HG03354 (cell line): Measurements from ENCODE around the gene RNF157.
"Not testable (repeated sequence)": the region's sequence is repeated elsewhere in the genome, so short reads cannot be mapped to it uniquely, and the experiment has no call there.

Source experiments
- ATAC-seq: cut with Tn5 transposase; IDR thresholded peaks from one replicate; pipeline ENCODE4 v1.9.1; 2021; ENCODE audit warnings: mild to moderate bottlenecking; ENCODE audit not compliant: unreplicated experiment, poor library complexity, severe bottlenecking

The RNF157 gene

DNA sequence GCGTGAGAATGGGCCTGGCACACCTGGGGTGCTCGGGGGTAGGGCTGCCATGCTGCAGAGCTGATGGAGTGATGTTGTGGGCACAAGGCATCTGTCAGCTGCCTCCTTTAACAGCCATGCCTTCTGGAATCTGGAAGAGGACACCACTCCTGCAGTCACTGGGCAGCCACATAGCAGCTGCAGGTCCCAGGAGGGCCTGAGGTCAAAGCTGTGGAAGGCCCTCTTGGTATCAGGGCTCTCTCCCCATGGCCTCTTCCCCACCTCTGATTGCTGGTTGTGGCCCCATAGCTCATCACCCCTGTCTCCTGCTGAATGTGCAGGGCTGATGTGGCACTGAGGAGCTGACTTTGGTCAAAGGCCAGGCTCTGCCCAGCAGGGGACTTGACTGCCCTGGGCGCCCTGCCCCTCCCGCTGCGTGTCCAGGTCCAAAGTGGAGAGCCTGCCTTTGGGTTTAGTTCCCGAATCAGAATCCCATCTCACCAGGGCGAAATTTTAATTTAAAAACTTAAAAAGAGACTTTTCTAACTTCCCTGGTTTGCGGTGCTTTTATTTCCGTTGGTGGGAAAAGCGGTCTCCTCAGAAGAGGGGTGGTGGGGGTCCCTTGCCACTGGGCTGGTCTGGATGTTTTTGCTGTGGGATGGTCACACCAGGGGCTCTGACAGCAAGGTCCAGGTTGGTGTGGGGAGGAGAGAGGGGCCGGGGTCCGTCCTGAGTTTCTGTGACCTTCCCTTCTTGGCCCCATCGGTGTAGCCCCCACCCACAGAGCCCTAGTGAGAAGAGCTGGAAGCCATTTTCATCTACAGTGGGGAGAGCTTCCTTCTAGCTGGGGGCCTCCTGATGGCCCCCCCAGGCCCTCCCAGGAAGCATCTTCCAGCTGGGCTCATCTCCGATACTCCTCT is 30.7 kb upstream of the RNF157 start:
- no peak for ATAC-seq

DNA sequence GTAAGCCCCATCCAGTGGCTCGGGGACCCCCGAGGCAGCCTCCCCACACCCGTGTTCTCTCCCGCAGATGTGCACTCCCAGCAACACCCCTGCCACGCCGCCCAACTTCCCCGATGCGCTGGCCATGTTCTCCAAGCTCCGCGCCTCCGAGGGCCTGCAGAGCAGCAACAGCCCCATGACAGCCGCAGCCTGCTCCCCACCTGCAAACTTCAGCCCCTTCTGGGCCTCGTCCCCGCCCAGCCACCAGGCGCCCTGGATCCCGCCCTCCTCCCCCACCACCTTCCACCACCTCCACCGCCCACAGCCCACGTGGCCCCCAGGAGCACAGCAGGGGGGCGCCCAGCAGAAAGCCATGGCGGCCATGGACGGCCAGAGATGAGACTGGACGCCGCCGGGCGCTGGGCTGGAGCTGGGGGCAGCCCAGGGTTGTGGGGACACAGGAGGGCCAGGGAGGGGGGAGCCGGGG is 29.9 kb upstream of the RNF157 start:
- ATAC-seq = no peak

DNA sequence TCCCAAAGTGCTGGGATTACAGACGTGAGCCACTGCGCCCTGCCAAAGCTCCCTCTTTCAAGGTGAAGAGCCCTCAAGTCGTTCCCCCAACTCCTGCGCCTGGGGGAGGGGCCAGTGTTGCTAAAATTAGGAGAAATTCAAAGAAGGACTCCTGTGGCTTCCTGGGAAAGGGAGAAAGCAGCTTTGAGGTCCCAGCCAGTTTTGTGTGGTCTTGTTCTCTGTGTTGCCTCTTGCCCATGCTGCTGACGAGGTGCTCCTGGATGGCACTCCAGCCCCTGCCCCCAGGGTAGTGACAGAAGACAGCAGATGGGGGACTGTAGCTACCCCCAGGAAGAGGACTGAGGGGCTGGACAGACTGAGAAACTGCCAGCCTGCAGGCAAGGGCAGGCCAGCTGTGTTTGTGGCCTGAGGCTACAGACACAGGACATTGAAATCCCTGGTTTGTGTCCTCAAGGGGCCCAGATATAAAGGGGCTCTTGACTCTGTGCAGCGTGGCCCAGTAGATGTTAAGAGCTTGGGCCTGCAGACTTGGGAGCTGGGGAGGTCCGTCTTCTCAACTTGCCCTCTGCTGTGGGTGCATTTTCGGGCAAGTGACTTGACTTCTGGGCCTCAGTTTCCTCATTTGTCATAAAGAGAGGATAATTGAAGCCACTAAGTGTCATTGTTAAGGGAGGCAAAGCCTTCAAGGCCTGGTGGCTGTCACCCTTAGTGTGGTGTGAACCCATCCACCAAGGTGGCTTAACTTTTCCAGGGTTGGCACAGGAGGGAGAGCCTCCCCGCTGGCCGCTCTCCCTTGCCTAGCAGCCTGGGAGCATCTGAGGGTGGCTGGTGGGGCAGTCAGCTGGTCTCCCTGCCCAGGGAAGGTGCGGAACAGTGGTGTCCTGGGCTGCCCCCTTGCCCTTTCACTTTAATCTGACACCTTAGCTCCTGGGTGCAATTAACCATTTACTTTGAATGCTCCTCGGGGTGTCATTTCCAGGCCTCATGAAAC is 29.0 kb upstream of the RNF157 start:
- ATAC-seq = no peak

DNA sequence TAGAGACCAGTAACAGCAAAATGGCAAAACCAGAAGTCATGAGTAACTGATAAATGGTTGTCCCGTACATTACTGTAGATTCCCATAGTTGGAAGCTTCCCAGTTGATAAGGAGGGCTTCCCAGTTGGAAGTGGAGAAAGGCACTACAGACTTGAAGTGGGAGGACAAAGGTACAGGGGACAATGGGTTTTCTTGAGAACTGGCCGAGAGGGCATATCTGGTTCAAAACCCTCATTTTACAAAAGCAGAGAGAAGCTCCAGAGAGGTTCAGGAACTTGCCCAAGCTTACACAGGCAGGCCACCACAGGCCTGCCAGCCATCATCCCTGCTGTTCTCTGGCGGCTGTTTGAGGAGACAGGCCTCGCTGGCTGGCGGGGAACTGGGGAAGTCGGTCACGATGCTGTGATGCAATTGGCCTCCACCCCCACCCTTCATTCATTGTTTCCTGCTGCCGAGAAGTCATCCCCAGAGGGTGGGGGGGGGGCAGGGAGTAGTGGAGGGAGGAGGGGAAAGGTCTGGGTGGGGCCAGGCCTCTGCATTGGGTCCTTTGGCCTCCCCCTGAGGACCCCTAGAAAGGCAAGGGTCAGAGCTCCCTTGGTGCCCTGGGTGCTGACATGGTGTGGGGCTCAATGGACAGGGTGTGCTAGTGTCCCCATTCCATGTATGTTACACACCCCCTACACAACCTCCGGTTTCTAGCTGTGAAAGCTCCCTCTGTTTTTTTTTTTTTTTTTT is 27.9 kb upstream of the RNF157 start:
- ATAC-seq = no peak

DNA sequence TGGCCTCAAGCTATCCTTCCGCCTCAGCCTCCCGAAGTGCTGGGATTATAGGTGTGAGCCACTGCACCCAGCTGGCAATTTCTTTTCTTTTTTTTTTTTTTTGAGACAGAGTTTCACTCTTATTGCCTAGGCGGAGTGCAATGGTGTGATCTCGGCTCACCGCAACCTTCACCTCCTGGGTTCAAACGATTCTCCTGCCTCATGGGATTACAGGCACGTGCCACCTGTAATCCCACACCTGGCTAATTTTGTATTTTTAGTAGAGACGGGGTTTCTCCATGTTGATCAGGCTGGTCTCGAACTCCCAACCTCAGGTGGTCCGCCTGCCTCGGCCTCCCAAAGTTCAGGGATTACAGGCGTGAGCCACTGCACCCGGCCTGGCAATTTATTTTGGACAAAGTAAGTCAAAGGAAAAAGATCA is 27.3 kb upstream of the RNF157 start:
- not testable (repeated sequence) for ATAC-seq

DNA sequence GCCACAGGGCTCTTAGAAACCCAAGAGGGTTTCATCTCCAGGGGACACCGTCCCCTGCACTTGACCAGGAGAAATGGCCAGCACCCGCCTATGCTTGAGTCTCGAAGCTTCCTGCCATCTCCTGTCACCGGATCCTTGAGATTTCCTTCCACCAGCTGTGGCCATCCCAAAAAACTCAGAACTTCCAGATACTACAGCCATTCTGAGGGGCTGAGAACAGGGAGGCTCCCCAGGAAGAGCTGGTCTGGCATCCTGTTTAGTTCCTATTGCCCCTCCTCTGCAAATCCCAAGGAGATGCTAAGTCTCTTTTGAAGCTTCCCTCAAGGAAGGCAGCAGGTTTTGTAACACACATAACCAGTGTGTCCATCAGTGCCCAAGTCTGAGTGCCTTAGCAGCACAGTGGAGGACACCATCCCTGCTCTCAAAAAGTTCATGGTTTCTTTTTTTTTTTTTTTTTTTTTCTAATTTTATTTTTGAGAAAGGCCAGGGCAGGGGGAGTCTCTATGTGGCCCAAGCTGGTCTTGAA is 26.8 kb upstream of the RNF157 start:
- no peak for ATAC-seq

DNA sequence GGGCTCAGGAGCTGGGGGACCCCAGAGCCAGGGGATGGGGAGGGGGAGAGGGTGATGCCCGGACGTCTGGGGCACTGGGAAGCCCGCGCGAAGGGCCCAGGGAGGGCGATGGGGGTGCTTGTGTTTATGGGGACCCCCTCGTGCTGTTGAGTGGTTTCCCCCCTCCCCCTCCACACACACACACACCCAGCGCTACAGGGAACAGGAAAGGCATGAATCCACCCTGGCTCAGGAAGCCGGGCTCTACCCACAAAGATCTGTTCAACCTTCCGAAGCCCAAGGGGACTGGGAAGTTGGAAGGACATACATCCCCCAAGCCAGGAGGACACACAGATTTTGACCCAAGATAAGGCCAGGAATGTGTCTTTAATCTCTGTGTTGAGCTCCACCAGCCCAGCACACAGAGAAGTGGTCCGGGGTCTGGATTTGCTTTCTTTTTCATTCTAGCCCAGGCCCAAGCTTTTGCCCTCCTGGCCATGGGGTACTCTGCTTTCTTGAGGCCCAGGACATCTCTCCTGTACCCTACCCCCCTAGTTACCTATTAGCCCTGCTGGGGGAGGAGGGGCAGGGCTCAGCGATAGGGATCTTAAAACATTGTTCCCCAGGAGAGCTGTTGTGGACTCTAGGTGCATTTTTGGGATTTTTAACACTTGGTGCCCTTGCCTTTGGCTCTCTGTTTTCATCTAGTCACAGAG is 26.1 kb upstream of the RNF157 start:
- ATAC-seq = no peak

DNA sequence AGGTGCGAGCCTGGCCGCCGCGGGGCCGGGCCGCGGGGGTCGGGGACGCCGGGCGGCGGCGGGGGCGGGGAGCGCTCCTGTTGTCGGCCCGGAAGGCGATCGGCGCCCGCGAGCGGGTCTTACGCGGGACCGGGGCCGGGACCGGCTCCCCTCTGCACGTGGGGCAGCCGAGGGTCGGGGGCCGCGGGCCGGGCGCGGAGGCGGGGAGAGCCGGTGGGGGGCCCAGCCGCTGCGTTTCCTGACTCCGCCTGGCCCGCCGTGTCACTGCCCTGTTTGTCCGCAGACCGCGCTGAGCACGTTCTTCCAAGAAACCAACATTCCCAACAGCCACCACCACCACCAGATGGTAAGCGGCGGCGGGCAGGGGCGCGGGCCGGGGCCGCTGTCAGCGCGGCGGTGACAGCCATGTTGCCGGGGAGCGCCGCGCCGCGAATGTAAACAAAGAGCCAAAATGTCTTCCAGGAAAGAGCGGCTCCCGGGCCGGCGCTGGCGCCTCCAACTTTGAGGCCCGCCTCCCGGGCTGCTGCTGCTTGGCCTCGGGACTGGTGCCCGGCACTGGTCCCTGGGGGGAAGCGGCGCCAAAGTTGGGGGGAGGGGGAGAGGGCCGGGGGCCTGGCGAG is 25.4 kb upstream of the RNF157 start:
- ATAC-seq = no peak

DNA sequence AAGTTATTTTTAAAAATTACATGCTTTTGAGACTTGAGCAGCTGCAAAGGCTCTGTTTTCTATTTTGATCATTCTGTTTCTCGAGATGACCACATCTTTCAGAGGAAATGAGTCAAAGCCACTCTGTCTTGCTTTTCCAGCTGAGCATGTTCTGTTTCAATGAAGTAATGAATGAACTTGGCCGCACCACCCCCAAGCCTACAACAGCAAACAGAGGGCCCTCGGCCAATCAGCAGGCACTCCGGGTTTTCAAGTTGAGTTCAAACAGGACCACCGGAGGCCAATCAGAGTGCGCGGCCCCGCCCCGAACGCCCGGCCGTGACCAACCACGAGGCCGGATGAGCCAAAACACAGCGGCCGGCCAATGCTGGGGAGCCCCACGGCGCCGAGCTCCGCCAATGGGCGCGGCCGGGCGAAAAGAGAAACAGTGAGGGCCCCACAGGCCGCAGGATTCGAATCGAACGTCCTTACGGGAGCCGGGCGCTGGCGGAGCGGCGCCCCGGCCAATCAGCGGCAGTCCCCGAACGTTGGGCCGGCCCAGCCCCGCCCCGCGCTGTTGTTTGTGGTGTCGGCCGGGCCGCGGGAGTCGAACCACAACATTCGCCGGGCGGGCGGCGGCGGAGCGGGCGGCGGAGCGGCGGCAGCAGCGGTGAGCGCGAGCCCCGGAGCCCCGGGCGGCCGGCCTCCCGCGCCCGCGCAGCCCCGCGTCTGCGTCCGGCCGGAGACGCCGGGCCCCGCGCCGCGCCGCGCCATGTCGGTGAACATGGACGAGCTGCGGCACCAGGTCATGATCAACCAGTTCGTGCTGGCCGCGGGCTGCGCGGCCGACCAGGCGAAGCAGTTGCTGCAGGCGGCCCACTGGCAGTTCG is 24.7 kb upstream of the RNF157 start, which contains the start of gene UBALD2:
Gene UBALD2, plus strand, starts transcription at position 594 of the 869 bp plus-strand sequence. Its CDS starts 158 bp downstream, at position 752.
- peak; percentile 74 for ATAC-seq

DNA sequence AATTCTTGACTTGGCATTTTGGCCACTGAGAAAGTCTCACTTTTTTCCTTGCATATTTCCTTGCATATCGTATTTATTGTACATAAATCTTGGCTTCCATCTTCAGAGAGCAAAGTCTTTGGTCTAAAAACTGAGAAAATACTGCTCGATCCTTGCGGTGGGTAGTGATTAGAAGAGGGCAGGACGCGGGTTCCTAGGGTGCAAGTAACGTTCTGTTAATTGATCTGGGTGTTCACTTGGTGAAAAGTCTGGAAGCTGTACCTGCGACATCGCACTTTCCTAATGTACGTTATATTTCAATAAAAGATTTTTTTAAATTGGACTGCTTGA is 24.1 kb upstream of the RNF157 start:
- no peak for ATAC-seq

DNA sequence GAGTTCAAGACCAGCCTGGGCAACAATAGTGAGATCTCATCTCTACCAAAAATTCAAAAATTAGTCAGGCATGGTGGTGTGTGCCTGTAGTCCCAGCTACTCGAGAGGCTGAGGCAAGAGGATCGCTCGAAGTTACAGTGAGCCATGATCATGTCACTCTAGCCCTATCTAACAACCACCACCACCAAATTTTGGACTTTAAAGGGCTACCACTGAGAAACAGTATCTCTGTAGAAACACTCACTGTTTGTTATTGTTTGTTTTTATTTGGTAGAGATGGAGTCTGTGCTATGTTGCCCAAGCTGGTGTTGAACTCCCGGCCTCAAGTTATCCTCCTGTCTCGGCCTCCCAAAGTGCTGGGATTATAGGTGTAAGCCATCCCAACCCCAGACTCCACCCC is 23.6 kb upstream of the RNF157 start:
- ATAC-seq = no peak

DNA sequence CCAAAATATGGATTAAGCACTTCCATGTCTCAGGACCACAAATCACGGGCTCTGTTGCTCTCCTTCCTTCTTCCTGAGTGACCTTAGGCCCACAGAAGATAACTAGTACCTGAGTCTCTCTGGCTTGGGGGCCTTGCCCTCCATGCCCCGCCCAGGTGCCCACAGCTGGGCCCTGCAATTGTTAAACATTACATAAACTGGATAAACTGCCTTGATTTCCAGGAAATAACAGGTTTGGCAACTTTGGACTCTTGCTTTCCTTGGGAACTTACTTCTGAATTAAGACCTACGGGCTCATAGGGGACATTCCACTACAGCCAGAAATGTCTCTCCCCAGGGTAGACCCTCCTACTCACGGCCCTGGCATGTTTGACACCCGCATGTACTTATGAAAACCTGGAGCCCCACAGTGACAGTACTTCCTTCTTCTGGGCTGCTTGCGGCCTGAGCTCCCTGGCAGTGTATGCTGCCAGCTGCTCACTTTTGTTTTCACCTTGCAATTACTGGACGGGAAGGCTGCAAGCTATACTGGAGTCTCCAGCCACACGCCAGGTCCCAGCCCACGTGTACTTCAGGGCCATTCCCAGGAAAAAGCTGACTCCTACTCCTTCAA is 22.5 kb upstream of the RNF157 start:
- ATAC-seq = no peak

DNA sequence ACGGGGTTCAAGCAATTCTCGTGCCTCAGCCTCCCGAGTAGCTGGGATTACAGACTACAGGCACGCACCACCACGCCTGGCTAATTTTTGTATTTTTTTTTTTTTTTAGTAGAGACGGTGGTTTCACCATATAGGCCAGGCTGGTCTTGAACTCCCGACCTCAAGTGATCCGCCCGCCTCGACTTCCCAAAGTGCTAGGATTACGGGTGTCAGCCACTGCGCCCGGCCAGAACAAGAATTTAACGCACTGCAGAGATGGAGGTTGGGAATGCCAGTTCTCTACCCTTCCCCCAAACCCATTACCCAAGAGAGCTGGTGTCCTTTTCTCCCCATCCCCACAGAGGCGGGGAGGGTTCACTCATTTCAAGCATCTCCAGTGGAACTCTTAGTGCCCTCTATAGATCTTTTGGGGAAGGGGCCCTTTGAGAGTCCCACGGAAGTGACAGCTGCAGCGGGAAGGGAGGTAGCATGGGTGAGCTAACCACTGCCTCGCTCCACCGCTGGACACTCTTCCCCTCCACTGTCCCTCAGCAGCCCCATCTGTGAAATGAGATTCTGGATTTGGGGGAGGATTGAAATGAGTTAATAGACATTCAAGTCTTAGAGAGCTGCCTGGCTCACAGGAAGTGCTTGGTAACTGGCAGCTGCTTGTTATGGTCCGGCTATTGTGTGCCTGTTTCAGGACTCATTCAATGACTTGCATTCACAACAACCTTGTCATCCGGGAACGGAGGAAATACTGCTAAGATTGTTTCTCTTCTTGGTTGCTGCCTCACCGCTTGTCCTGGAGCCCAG is 21.3 kb upstream of the RNF157 start:
- ATAC-seq = no peak

DNA sequence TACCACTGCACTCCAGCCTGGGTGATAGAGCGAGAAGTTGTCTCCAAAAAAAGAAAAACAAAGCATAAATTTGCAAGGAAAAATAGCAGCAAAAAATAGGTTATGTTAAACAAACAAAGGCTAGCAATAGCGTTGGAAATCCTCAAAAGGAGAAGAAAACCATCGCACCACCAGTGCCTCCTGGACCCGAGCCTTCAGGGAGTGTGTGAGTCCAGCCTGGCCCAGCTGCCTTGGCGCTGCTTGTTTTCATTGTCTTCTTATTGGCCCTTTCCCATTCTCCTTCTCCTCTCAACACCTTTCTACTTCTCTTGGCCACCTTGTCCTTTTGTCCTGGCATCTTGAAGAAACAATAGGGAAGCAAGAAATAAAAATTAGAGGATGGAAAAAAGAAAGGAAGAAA is 20.4 kb upstream of the RNF157 start:
- ATAC-seq = no peak

DNA sequence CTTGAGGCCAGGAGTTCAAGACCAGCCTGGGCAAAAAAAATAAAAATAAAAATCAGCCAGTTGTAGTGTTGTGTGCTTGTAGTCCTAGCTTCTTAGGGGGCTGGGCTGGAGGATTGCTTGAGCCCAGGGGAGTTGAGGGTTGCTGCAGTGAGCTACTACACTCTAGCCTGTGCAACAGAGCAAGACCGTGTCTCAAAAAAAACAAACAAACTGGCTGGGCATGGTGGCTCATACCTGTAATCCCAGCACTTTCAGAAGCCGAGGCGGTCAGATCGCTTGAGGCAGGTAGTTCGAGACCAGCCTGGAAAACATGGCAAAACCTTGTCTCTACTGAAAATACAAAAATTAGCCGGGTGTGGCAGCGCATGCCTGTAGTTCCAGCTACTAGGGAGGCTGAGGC is 19.9 kb upstream of the RNF157 start:
- ATAC-seq = no peak

DNA sequence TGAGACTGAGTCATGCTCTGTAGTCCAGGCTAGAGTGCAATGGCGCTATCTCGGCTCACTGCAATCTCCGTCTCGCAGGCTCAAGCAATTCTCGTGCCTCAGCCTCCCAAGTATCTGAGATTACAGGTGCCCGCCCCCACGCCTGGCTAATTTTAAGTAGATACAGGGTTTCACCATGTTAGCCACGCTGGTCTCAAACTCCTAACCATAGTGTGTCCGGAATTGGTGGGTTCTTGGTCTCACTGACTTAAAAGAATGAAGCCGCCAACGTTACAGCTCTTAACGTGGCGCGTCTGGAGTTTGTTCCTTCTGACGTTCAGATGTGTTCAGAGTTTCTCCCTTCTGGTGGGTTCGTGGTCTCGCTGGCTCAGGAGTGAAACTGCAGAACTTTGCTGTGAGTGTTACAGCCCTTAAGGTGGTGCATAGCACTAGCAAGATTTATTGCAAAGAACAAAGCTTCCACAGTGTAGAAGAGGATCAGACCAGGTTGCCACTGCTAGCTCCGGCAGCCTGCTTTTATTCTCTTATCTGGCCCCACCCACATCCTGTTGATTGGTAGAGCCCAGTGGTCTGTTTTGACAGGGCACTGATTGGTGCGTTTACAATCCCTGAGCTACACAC is 16.2 kb upstream of the RNF157 start:
- ATAC-seq = not testable (repeated sequence)
